ENCODE results near the gene FOXO1.

Gene FOXO1

GRCh38 chr13:40615619-40616018, 50.8 kb downstream of the FOXO1 start:
- no peak overlapping the region for H2AFZ ChIP-seq (ENCODE audit: low read depth, low read length)
- H3K4me3 ChIP-seq (ENCODE audit: low read depth in 1 of 2, low read length in 2 of 2) = no peak overlapping the region
- no peak overlapping the region for H3K4me2 ChIP-seq (ENCODE audit: insufficient read depth, low read length)
- ATAC-seq (ENCODE audit: insufficient read depth, low read depth) (no peak), DNase-seq (no peak)
- no peaks in the 10 kb centered on the region for H3K27me3 ChIP-seq (ENCODE audit: insufficient read depth, low read length, poor library complexity)
- H3K27ac ChIP-seq (ENCODE audit: low read length) = no peak overlapping the region
- no peaks in the 10 kb centered on the region for H3K36me3 ChIP-seq (ENCODE audit: insufficient read depth, low read length)
- no peak overlapping the region for H3K9ac ChIP-seq (ENCODE audit: low read depth, low read length)
- H4K20me1 ChIP-seq (ENCODE audit: insufficient read depth, low read length) = no peaks in the 10 kb centered on the region
- no peaks in the 10 kb centered on the region for H3K9me3 ChIP-seq (ENCODE audit: insufficient read depth, low read length, severe bottlenecking)
- H3K4me1 ChIP-seq (ENCODE audit: insufficient read depth, low read length) = no peaks in the 10 kb centered on the region
- TF ChIP-seq EZH2 (IDR thresholded peaks at IDR 0.05; ENCODE audit: borderline replicate concordance, low read depth, low read length, severe bottlenecking) = no peak
- TF ChIP-seq CTCF (IDR thresholded peaks at IDR 0.05; ENCODE audit: borderline replicate concordance, extremely low read depth, low read length, poor library complexity, severe bottlenecking) = no peak
- no peaks in the 10 kb centered on the region for H3K79me2 ChIP-seq (ENCODE audit: insufficient read depth, low read length)

- H3K4me3 ChIP-seq (ENCODE audit: low read depth in 1 of 2, low read length in 2 of 2) = no peak overlapping the region
- H3K27ac ChIP-seq (ENCODE audit: low read length) = no peak overlapping the region
- no peaks in the 10 kb centered on the region for H4K20me1 ChIP-seq (ENCODE audit: insufficient read depth, low read length)
- DNase-seq (no peak), ATAC-seq (ENCODE audit: insufficient read depth, low read depth) (no peak)
- H3K9ac ChIP-seq (ENCODE audit: low read depth, low read length) = no peak overlapping the region
- no peak overlapping the region for H2AFZ ChIP-seq (ENCODE audit: low read depth, low read length)
- no peaks in the 10 kb centered on the region for H3K4me1 ChIP-seq (ENCODE audit: insufficient read depth, low read length)
- H3K9me3 ChIP-seq (ENCODE audit: insufficient read depth, low read length, severe bottlenecking) = no peaks in the 10 kb centered on the region
- no peak for TF ChIP-seq EZH2 (IDR thresholded peaks at IDR 0.05; ENCODE audit: borderline replicate concordance, low read depth, low read length, severe bottlenecking)
- TF ChIP-seq CTCF (IDR thresholded peaks at IDR 0.05; ENCODE audit: borderline replicate concordance, extremely low read depth, low read length, poor library complexity, severe bottlenecking) = no peak
- no peaks in the 10 kb centered on the region for H3K27me3 ChIP-seq (ENCODE audit: insufficient read depth, low read length, poor library complexity)
- no peak overlapping the region for H3K4me2 ChIP-seq (ENCODE audit: insufficient read depth, low read length)
- no peaks in the 10 kb centered on the region for H3K79me2 ChIP-seq (ENCODE audit: insufficient read depth, low read length)
- no peaks in the 10 kb centered on the region for H3K36me3 ChIP-seq (ENCODE audit: insufficient read depth, low read length)
Observed at GRCh38 chr13:40613914-40614313, 52.5 kb downstream of the FOXO1 start.

GRCh38 chr13:40613192-40613818, 53.1 kb downstream of the FOXO1 start:
- H2AFZ ChIP-seq (ENCODE audit: low read depth, low read length) = no peak overlapping the region
- no peak overlapping the region for H3K9ac ChIP-seq (ENCODE audit: low read depth, low read length)
- H4K20me1 ChIP-seq (ENCODE audit: insufficient read depth, low read length) = no peaks in the 10 kb centered on the region
- TF ChIP-seq CTCF (IDR thresholded peaks at IDR 0.05; ENCODE audit: borderline replicate concordance, extremely low read depth, low read length, poor library complexity, severe bottlenecking) (no peak), EZH2 (IDR thresholded peaks at IDR 0.05; ENCODE audit: borderline replicate concordance, low read depth, low read length, severe bottlenecking) (no peak)
- H3K4me1 ChIP-seq (ENCODE audit: insufficient read depth, low read length) = no peaks in the 10 kb centered on the region
- H3K4me2 ChIP-seq (ENCODE audit: insufficient read depth, low read length) = no peak overlapping the region
- H3K36me3 ChIP-seq (ENCODE audit: insufficient read depth, low read length) = no peaks in the 10 kb centered on the region
- no peak for DNase-seq
- no peak overlapping the region for H3K4me3 ChIP-seq (ENCODE audit: low read depth in 1 of 2, low read length in 2 of 2)
- no peak for ATAC-seq (ENCODE audit: insufficient read depth, low read depth)
- H3K79me2 ChIP-seq (ENCODE audit: insufficient read depth, low read length) = no peaks in the 10 kb centered on the region
- no peaks in the 10 kb centered on the region for H3K9me3 ChIP-seq (ENCODE audit: insufficient read depth, low read length, severe bottlenecking)
- H3K27me3 ChIP-seq (ENCODE audit: insufficient read depth, low read length, poor library complexity) = no peaks in the 10 kb centered on the region
- no peak overlapping the region for H3K27ac ChIP-seq (ENCODE audit: low read length)

All from DND-41 (cell line).